ENCODE measurements around the gene CACNA1A.

Gene CACNA1A

DNA sequence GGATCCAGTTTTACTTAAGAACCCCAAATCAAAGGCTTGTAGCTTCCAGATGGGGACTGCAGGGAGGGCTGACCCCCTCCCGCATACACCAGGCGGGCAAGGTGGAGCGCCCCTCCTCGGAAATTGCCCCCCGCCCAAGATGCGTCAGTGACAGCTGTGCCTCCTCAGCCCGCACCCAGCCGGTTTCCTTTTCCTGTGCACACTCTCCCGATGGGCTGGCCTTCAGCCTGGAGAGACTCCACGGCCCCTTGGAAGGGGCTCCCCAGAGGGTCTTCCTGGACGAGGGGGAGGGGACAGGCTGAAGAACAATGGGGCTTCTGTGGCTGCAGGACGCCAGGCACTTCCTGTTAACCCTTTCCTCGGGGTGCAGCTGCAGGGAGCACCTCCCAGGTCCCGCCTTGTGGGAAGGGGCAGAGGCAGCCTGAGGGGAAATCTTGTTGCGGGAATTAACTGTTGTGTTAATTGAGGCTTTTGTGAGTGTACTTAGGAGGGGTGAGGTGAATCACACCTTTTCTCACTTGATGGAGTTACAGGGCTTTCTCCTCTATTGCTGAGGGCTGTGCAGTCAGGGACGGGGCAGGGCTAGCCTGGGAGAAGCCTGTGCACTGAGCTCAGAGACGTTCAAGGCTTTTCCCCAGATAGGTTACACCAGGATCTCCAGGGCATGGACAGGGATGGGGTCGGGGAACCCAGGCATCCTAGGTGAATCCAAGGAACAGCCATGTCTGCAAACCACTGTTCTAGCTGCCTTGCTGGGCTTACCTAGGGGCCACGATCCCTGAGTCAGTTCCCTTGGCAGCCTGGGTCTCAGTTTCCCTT is 341.7 kb downstream of the CACNA1A start (continued):
- TF ChIP-seq, protein P1, sequence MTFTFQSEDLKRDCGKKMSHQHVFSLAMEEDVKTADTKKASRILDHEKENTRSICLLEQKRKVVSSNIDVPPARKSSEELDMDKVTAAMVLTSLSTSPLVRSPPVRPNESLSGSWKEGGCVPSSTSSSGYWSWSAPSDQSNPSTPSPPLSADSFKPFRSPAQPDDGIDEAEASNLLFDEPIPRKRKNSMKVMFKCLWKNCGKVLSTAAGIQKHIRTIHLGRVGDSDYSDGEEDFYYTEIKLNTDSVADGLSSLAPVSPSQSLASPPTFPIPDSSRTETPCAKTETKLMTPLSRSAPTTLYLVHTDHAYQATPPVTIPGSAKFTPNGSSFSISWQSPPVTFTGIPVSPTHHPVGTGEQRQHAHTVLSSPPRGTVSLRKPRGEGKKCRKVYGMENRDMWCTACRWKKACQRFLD (tag by site-specific recombination; IDR thresholded peaks at IDR 0.05), result no peak
- TF ChIP-seq, protein P2, sequence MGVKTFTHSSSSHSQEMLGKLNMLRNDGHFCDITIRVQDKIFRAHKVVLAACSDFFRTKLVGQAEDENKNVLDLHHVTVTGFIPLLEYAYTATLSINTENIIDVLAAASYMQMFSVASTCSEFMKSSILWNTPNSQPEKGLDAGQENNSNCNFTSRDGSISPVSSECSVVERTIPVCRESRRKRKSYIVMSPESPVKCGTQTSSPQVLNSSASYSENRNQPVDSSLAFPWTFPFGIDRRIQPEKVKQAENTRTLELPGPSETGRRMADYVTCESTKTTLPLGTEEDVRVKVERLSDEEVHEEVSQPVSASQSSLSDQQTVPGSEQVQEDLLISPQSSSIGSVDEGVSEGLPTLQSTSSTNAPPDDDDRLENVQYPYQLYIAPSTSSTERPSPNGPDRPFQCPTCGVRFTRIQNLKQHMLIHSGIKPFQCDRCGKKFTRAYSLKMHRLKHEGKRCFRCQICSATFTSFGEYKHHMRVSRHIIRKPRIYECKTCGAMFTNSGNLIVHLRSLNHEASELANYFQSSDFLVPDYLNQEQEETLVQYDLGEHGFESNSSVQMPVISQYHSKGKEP (tag by site-specific recombination; IDR thresholded peaks at IDR 0.05), result peak; percentile 84
- TF ChIP-seq, protein P3, sequence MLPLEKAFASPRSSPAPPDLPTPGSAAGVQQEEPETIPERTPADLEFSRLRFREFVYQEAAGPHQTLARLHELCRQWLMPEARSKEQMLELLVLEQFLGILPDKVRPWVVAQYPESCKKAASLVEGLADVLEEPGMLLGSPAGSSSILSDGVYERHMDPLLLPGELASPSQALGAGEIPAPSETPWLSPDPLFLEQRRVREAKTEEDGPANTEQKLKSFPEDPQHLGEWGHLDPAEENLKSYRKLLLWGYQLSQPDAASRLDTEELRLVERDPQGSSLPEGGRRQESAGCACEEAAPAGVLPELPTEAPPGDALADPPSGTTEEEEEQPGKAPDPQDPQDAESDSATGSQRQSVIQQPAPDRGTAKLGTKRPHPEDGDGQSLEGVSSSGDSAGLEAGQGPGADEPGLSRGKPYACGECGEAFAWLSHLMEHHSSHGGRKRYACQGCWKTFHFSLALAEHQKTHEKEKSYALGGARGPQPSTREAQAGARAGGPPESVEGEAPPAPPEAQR (tag by site-specific recombination; IDR thresholded peaks at IDR 0.05), result no peak
- TF ChIP-seq ZNF629 (tag by site-specific recombination; IDR thresholded peaks at IDR 0.05), result 0 out of 2 replicates have a peak, but pooled peaks have one; percentile 11
- TF ChIP-seq, protein P4, sequence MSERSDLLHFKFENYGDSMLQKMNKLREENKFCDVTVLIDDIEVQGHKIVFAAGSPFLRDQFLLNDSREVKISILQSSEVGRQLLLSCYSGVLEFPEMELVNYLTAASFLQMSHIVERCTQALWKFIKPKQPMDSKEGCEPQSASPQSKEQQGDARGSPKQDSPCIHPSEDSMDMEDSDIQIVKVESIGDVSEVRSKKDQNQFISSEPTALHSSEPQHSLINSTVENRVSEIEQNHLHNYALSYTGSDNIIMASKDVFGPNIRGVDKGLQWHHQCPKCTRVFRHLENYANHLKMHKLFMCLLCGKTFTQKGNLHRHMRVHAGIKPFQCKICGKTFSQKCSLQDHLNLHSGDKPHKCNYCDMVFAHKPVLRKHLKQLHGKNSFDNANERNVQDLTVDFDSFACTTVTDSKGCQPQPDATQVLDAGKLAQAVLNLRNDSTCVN (tag by site-specific recombination; optimal IDR thresholded peaks at IDR 0.05), result peak; percentile 22
- no peak for TF ChIP-seq ZBTB1 (tag by site-specific recombination; IDR thresholded peaks at IDR 0.05)
- no peak for TF ChIP-seq ZFP3 (tag by site-specific recombination; IDR thresholded peaks at IDR 0.05; ENCODE audit: low read depth)
- no peak for TF ChIP-seq ZNF132 (tag by site-specific recombination; IDR thresholded peaks at IDR 0.05; ENCODE audit: borderline replicate concordance)
- TF ChIP-seq, protein P5, sequence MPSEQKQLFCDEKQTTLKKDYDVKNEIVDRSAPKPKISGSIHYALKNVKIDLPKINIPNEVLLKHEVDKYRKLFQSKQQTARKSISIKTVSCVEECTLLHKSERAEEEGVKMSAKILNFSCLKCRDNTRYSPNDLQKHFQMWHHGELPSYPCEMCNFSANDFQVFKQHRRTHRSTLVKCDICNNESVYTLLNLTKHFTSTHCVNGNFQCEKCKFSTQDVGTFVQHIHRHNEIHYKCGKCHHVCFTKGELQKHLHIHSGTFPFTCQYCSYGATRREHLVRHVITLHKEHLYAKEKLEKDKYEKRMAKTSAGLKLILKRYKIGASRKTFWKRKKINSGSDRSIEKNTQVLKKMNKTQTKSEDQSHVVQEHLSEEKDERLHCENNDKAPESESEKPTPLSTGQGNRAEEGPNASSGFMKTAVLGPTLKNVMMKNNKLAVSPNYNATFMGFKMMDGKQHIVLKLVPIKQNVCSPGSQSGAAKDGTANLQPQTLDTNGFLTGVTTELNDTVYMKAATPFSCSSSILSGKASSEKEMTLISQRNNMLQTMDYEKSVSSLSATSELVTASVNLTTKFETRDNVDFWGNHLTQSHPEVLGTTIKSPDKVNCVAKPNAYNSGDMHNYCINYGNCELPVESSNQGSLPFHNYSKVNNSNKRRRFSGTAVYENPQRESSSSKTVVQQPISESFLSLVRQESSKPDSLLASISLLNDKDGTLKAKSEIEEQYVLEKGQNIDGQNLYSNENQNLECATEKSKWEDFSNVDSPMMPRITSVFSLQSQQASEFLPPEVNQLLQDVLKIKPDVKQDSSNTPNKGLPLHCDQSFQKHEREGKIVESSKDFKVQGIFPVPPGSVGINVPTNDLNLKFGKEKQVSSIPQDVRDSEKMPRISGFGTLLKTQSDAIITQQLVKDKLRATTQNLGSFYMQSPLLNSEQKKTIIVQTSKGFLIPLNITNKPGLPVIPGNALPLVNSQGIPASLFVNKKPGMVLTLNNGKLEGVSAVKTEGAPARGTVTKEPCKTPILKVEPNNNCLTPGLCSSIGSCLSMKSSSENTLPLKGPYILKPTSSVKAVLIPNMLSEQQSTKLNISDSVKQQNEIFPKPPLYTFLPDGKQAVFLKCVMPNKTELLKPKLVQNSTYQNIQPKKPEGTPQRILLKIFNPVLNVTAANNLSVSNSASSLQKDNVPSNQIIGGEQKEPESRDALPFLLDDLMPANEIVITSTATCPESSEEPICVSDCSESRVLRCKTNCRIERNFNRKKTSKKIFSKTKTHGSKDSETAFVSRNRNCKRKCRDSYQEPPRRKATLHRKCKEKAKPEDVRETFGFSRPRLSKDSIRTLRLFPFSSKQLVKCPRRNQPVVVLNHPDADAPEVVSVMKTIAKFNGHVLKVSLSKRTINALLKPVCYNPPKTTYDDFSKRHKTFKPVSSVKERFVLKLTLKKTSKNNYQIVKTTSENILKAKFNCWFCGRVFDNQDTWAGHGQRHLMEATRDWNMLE (tag by site-specific recombination; conservative IDR thresholded peaks at IDR 0.05; ENCODE audit: low read depth), result 0 out of 2 replicates have a peak, but pooled peaks have one; percentile 20
- TF ChIP-seq GLIS1 (tag by site-specific recombination; IDR thresholded peaks at IDR 0.05), result peak; percentile 76
- TF ChIP-seq ZNF114 (tag by site-specific recombination; IDR thresholded peaks at IDR 0.05), result no peak
- TF ChIP-seq ZNF140 (tag by site-specific recombination; IDR thresholded peaks at IDR 0.05), result no peak
- TF ChIP-seq ZNF366 (tag by site-specific recombination; conservative IDR thresholded peaks at IDR 0.05), result no peak
- TF ChIP-seq YY1 (tag by site-specific recombination; IDR thresholded peaks at IDR 0.05), result no peak
- peak; percentile 95 for TF ChIP-seq ZSCAN30 (tag by site-specific recombination; IDR thresholded peaks at IDR 0.05)
- no peak for TF ChIP-seq ZNF624 (tag by site-specific recombination; IDR thresholded peaks at IDR 0.05)
- TF ChIP-seq KLF16 (tag by site-specific recombination; IDR thresholded peaks at IDR 0.05), result no peak
- no peak for TF ChIP-seq RBAK (tag by site-specific recombination; IDR thresholded peaks at IDR 0.05)
- no peak for TF ChIP-seq ZSCAN16 (tag by site-specific recombination; IDR thresholded peaks at IDR 0.05)
- no peak for TF ChIP-seq ZNF48 (tag by site-specific recombination; IDR thresholded peaks at IDR 0.05)
- no peak for TF ChIP-seq ZNF548 (tag by site-specific recombination; IDR thresholded peaks at IDR 0.05)
- TF ChIP-seq EGR2 (tag by site-specific recombination; IDR thresholded peaks at IDR 0.05; ENCODE audit: low read depth), result no peak
- TF ChIP-seq SALL2 (tag by site-specific recombination; IDR thresholded peaks at IDR 0.05; ENCODE audit: borderline replicate concordance), result no peak
- 0 out of 2 replicates have a peak, but pooled peaks have one; percentile 35 for TF ChIP-seq ZNF391 (tag by site-specific recombination; IDR thresholded peaks at IDR 0.05; ENCODE audit: borderline replicate concordance, low read depth)
- TF ChIP-seq, protein P6, sequence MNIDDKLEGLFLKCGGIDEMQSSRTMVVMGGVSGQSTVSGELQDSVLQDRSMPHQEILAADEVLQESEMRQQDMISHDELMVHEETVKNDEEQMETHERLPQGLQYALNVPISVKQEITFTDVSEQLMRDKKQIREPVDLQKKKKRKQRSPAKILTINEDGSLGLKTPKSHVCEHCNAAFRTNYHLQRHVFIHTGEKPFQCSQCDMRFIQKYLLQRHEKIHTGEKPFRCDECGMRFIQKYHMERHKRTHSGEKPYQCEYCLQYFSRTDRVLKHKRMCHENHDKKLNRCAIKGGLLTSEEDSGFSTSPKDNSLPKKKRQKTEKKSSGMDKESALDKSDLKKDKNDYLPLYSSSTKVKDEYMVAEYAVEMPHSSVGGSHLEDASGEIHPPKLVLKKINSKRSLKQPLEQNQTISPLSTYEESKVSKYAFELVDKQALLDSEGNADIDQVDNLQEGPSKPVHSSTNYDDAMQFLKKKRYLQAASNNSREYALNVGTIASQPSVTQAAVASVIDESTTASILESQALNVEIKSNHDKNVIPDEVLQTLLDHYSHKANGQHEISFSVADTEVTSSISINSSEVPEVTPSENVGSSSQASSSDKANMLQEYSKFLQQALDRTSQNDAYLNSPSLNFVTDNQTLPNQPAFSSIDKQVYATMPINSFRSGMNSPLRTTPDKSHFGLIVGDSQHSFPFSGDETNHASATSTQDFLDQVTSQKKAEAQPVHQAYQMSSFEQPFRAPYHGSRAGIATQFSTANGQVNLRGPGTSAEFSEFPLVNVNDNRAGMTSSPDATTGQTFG (tag by site-specific recombination; IDR thresholded peaks at IDR 0.05; ENCODE audit: borderline replicate concordance), result no peak
- TF ChIP-seq ZNF341 (tag by site-specific recombination; IDR thresholded peaks at IDR 0.05; ENCODE audit: low read depth), result peak; percentile 63
- no peak for TF ChIP-seq ZNF600 (tag by site-specific recombination; IDR thresholded peaks at IDR 0.05)

Data from HEK293 (cell line).